IMR-90 (cell line): Measurements from ENCODE around the gene KCNJ2. TPM values are rescaled to one million over a fixed set of nuclear protein-coding genes. Genes with fewer than 3 reads are reported as not detected.

ENCODE experiments used
- ATAC-seq: fragments of 200-7000 bp; cut with Tn5 transposase; 2 replicates; pipeline ENCODE4 v1.9.1; 2020; ENCODE audit warnings: low read depth, mild to moderate bottlenecking, moderate library complexity
- BruUV-seq: library from RNA; stranded (reverse); fragments of 400-500 nt; replicated peaks from 2 replicates; lab custom pipeline; 2021; lab: Mats Ljungman, UMichigan
- CTCF ChIA-PET: fragments of 300-600 bp; formaldehyde crosslinking; extraction: SDS; loops from one replicate; lab custom pipeline; 2021; ENCODE audit warnings: antibody characterized with exemption; lab: Yijun Ruan, JAX
- POLR2A ChIA-PET: fragments of 300-600 bp; sonication (Branson Sonifier 250); formaldehyde crosslinking; loops from one replicate; lab custom pipeline; 2022; ENCODE audit warnings: antibody characterized with exemption; ENCODE audit not compliant: unreplicated experiment; lab: Charles Lee
- DNase-seq: peaks from one replicate; pipeline ENCODE4 v3.0.0; 2013
- H2AFZ ChIP-seq: replicated peaks from 2 replicates; pipeline ENCODE3; 2013; ENCODE audit warnings: low read length, mild to moderate bottlenecking; ENCODE audit not compliant: poor library complexity
- H2AK5ac ChIP-seq: 2 replicates; pipeline ENCODE4 v1.6.1; 2013; ENCODE audit warnings: low read depth, low read length, inconsistent platforms
- H2AK9ac ChIP-seq: replicated peaks from 2 replicates; pipeline ENCODE3; 2013; ENCODE audit warnings: mild to moderate bottlenecking, low read depth, low read length, moderate library complexity; ENCODE audit not compliant: poor library complexity
- H2BK120ac ChIP-seq: 2 replicates; pipeline ENCODE4 v1.6.1; 2013; ENCODE audit warnings: low read depth, low read length, inconsistent platforms
- H2BK15ac ChIP-seq: 3 replicates; pipeline ENCODE4 v1.6.1; 2013; ENCODE audit warnings: low read depth, low read length, inconsistent platforms
- H2BK20ac ChIP-seq: 2 replicates; pipeline ENCODE4 v1.6.1; 2013; ENCODE audit warnings: low read depth, mild to moderate bottlenecking, inconsistent platforms, low read length, moderate library complexity
- H2BK5ac ChIP-seq: 2 replicates; pipeline ENCODE4 v1.6.1; 2013; ENCODE audit warnings: mild to moderate bottlenecking, low read depth, low read length, inconsistent platforms; ENCODE audit not compliant: poor library complexity, severe bottlenecking
- H3K14ac ChIP-seq: replicated peaks from 2 replicates; pipeline ENCODE4 v1.6.1; 2013; ENCODE audit warnings: low read depth, low read length, inconsistent platforms
- H3K18ac ChIP-seq: 2 replicates; pipeline ENCODE4 v1.6.1; 2013; ENCODE audit warnings: low read depth, low read length, control low read depth
- H3K23ac ChIP-seq: 2 replicates; pipeline ENCODE4 v1.6.1; 2013; ENCODE audit warnings: low read depth, low read length, inconsistent platforms
- H3K27ac ChIP-seq: 2 replicates; pipeline ENCODE4 v1.5.1; 2013; ENCODE audit warnings: mild to moderate bottlenecking, control low read depth, low read length; ENCODE audit not compliant: insufficient read depth
- H3K27me3 ChIP-seq: 2 replicates; pipeline ENCODE4 v1.6.1; 2013; ENCODE audit warnings: low read length; ENCODE audit not compliant: control insufficient read depth, insufficient read depth
- H3K36me3 ChIP-seq: 2 replicates; pipeline ENCODE4 v1.6.1; 2013; ENCODE audit warnings: low read length, mixed read lengths; ENCODE audit not compliant: control insufficient read depth, insufficient read depth
- H3K4ac ChIP-seq: 2 replicates; pipeline ENCODE4 v1.6.1; 2013; ENCODE audit warnings: low read depth, low read length, inconsistent platforms
- H3K4me1 ChIP-seq: 2 replicates; pipeline ENCODE4 v1.6.1; 2013; ENCODE audit warnings: low read length, mixed read lengths; ENCODE audit not compliant: control insufficient read depth, insufficient read depth
- H3K4me2 ChIP-seq: 2 replicates; pipeline ENCODE4 v1.6.1; 2013; ENCODE audit warnings: low read depth, mild to moderate bottlenecking, control low read depth, low read length, moderate library complexity
- H3K4me3 ChIP-seq: 2 replicates; pipeline ENCODE4 v1.5.1; 2013; ENCODE audit warnings: low read depth, mild to moderate bottlenecking, control low read depth, low read length, moderate library complexity; ENCODE audit not compliant: insufficient read depth
- H3K56ac ChIP-seq: 2 replicates; pipeline ENCODE4 v1.6.1; 2013; ENCODE audit warnings: low read length, inconsistent platforms; ENCODE audit not compliant: insufficient read depth; ENCODE audit errors: extremely low read depth
- H3K79me1 ChIP-seq, 2 experiments: 2 replicates each; pipeline ENCODE4 v1.6.1; 2013; ENCODE audit warnings: low read length in 2 of 2, inconsistent platforms in 1 of 2, low read depth in 1 of 2
- H3K9ac ChIP-seq: 2 replicates; pipeline ENCODE4 v1.6.1; 2013; ENCODE audit warnings: low read depth, low read length, control low read depth
- H3K9me1 ChIP-seq: 2 replicates; pipeline ENCODE4 v1.6.1; 2013; ENCODE audit warnings: low read length, inconsistent platforms; ENCODE audit not compliant: insufficient read depth
- H3K9me3 ChIP-seq: 2 replicates; pipeline ENCODE4 v1.6.1; 2013; ENCODE audit warnings: low read length; ENCODE audit not compliant: control insufficient read depth, insufficient read depth
- H4K20me1 ChIP-seq: 2 replicates; pipeline ENCODE4 v1.6.1; 2013; ENCODE audit warnings: low read length, inconsistent platforms; ENCODE audit not compliant: insufficient read depth
- H4K5ac ChIP-seq: 2 replicates; pipeline ENCODE4 v1.6.1; 2013; ENCODE audit warnings: mild to moderate bottlenecking, low read depth, low read length, control low read depth
- H4K8ac ChIP-seq, 2 experiments: 2 replicates each; pipeline ENCODE4 v1.6.1; 2013; ENCODE audit warnings: low read depth in 2 of 2, low read length in 2 of 2, control low read depth in 1 of 2, inconsistent platforms in 1 of 2
- H4K91ac ChIP-seq: 2 replicates; pipeline ENCODE4 v1.6.1; 2013; ENCODE audit warnings: low read depth, low read length, inconsistent platforms; ENCODE audit not compliant: insufficient read depth
- BHLHE40 ChIP-seq: fragments of 150-350 bp; IDR thresholded peaks from 2 replicates; pipeline ENCODE4 v1.6.1; 2016; ENCODE audit warnings: mild to moderate bottlenecking, low read depth, low read length
- CEBPB ChIP-seq: IDR thresholded peaks from 2 replicates; pipeline ENCODE4 v1.6.1; 2012; ENCODE audit warnings: low read depth, low read length, improper control_type of control experiment
- CHD1 ChIP-seq: IDR thresholded peaks from 2 replicates; pipeline ENCODE4 v1.6.1; 2012; ENCODE audit warnings: low read depth, low read length, improper control_type of control experiment
- FOS ChIP-seq: fragments of 150-350 bp; IDR thresholded peaks from 2 replicates; pipeline ENCODE4 v1.6.1; 2016; ENCODE audit warnings: low read depth, low read length
- MAFK ChIP-seq: IDR thresholded peaks from 2 replicates; pipeline ENCODE4 v1.6.1; 2012; ENCODE audit warnings: low read depth, low read length, improper control_type of control experiment
- MAZ ChIP-seq: IDR thresholded peaks from 2 replicates; pipeline ENCODE4 v1.6.1; 2012; ENCODE audit warnings: low read depth, mild to moderate bottlenecking, low read length, improper control_type of control experiment, moderate library complexity, borderline replicate concordance
- POLR2A ChIP-seq: IDR thresholded peaks from 2 replicates; pipeline ENCODE4 v1.6.1; 2012; ENCODE audit warnings: mild to moderate bottlenecking, low read depth, low read length
- RAD21 ChIP-seq: IDR thresholded peaks from 2 replicates; pipeline ENCODE4 v1.6.1; 2012; ENCODE audit warnings: low read length, improper control_type of control experiment
- WGBS, 2 experiments: methylation state at CpG; one replicate each; pipeline versions ENCODE4 v1.1.5 to v1.1.7; 2013; ENCODE audit warnings: missing lambda C conversion rate in 2 of 2; ENCODE audit not compliant: insufficient read length in 1 of 2; ENCODE audit errors: extremely low coverage in 2 of 2; 5-methylcytosine and 5-hydroxymethylcytosine counted together
- dilution Hi-C: fragments of 300-500 bp; cut with HindIII; formaldehyde crosslinking; loops from one replicate; pipeline ENCODE4 v1.14.3; 2018; ENCODE audit warnings: low sequenced_read_pairs; ENCODE audit not compliant: unreplicated experiment
- in situ Hi-C: fragments of 300-500 bp; cut with MboI; formaldehyde crosslinking; loops from 3 replicates; pipeline ENCODE4 v1.14.3; 2019; ENCODE audit warnings: low sequenced_read_pairs, inconsistent platforms, mixed read lengths
- intact Hi-C: fragments of 100-400 bp; cut with micrococcal nuclease; formaldehyde crosslinking; loops from 2 replicates; pipeline ENCODE4 v1.10.0; 2022
- polyA plus RNA-seq, 3 experiments: library from polyadenylated mRNA; depleted of rRNA; stranded (reverse); fragments of >200 nt; gene quantifications; 2 replicates each; pipeline ENCODE4 v1.2.3, GENCODE V29; 2012; ENCODE audit warnings: low replicate concordance in 1 of 3
- total RNA-seq: library from RNA; depleted of rRNA; stranded (reverse); fragments of >200 nt; gene quantifications from 2 replicates; pipeline ENCODE4 v1.2.3, GENCODE V29; 2012
- TF ChIP-seq, protein P1 (sequence below): fragments of 150-350 bp; IDR thresholded peaks from 2 replicates; pipeline ENCODE4 v1.6.1; 2016; ENCODE audit warnings: low read depth, mild to moderate bottlenecking, low read length, moderate library complexity, borderline replicate concordance
- TF ChIP-seq, protein P2 (sequence below): conservative IDR thresholded peaks from 2 replicates; pipeline ENCODE4 v1.5.1; 2012; ENCODE audit warnings: mild to moderate bottlenecking, low read depth, low read length, improper control_type of control experiment

KCNJ2 gene
- total and polyA plus RNA-seq, 2 of the 4 experiments (the other 2 are of a cell fraction): 0.55 to 8.6 TPM

DNA sequence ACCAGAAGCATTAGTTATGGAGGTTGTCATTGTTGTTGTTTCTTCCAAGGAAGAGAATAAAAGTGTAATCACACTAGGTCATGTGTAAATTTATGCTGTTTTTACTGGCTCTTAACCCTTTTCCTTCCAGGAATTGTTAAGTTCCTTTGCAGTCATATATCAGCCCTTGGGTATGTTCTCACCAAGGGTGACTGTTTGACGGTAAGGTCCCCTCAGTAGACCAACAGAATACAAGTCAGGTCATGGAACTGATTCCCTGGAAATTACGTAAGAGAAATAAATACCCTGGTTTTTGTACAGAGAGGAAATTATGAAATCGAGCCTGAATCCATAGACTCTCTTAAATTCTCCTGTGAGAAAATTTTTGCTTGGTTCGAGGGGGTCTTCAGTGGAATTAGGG is 11.2 kb upstream of the KCNJ2 start:
- TF ChIP-seq, protein P1, sequence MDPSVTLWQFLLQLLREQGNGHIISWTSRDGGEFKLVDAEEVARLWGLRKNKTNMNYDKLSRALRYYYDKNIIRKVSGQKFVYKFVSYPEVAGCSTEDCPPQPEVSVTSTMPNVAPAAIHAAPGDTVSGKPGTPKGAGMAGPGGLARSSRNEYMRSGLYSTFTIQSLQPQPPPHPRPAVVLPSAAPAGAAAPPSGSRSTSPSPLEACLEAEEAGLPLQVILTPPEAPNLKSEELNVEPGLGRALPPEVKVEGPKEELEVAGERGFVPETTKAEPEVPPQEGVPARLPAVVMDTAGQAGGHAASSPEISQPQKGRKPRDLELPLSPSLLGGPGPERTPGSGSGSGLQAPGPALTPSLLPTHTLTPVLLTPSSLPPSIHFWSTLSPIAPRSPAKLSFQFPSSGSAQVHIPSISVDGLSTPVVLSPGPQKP: no peak
- TF ChIP-seq POLR2A: no peak
- no peak for TF ChIP-seq RAD21
- no peak for TF ChIP-seq MAFK
- no peak for TF ChIP-seq MAZ
- no peak for TF ChIP-seq CEBPB
- TF ChIP-seq CHD1: no peak
- TF ChIP-seq BHLHE40: no peak
- TF ChIP-seq FOS: no peak
- TF ChIP-seq, protein P2, sequence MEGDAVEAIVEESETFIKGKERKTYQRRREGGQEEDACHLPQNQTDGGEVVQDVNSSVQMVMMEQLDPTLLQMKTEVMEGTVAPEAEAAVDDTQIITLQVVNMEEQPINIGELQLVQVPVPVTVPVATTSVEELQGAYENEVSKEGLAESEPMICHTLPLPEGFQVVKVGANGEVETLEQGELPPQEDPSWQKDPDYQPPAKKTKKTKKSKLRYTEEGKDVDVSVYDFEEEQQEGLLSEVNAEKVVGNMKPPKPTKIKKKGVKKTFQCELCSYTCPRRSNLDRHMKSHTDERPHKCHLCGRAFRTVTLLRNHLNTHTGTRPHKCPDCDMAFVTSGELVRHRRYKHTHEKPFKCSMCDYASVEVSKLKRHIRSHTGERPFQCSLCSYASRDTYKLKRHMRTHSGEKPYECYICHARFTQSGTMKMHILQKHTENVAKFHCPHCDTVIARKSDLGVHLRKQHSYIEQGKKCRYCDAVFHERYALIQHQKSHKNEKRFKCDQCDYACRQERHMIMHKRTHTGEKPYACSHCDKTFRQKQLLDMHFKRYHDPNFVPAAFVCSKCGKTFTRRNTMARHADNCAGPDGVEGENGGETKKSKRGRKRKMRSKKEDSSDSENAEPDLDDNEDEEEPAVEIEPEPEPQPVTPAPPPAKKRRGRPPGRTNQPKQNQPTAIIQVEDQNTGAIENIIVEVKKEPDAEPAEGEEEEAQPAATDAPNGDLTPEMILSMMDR: no peak
- ChIA-PET CTCF (no interaction called here), POLR2A (no interaction called here)
- Histone ChIP-seq H2AK5ac (no peak overlapping the region), H2BK20ac (no peak overlapping the region), H3K79me1 (no peaks in the 10 kb centered on the region), H3K36me3 (no peaks in the 10 kb centered on the region), H2BK120ac (no peak overlapping the region), H4K91ac (no peak overlapping the region), H3K27me3 (no peaks in the 10 kb centered on the region), H4K8ac (no peak overlapping the region), H4K5ac (no peak overlapping the region), H3K4ac (no peak overlapping the region), H3K9me1 (no peaks in the 10 kb centered on the region), H2AK9ac (no peak overlapping the region), H2BK15ac (no peak overlapping the region), H3K14ac (no peak overlapping the region), H3K9me3 (no peaks in the 10 kb centered on the region), H2BK5ac (no peak overlapping the region), H2AFZ (no peak overlapping the region), H4K20me1 (no peaks in the 10 kb centered on the region), H3K4me1 (no peaks in the 10 kb centered on the region), H3K27ac (no peak overlapping the region), H3K9ac (no peak overlapping the region), H3K18ac (no peak overlapping the region), H3K4me3 (no peak overlapping the region), H3K23ac (no peak overlapping the region), H3K56ac (no peak overlapping the region), H3K4me2 (no peak overlapping the region)
- in situ Hi-C loops: no loop called here
- BruUV-seq: no TSS peak
- WGBS, 2 experiments: no CpG with 5 or more reads among the region's 4 CpGs
- intact Hi-C loops: no loop called here
- no peak for DNase-seq
- no peak for ATAC-seq
- dilution Hi-C loops: no loop called here
